H1 (cell line): ENCODE results near the gene DUSP18. TPM values are rescaled to one million over a fixed set of nuclear protein-coding genes. Genes with fewer than 3 reads are reported as not detected.

Experiments used
- CTCF ChIA-PET: fragments of 300-600 bp; sonication (Branson Sonifier 250); formaldehyde crosslinking; loops from one replicate; lab custom pipeline; 2021; ENCODE audit not compliant: partially characterized antibody; lab: Charles Lee
- POLR2A ChIA-PET: fragments of 300-600 bp; sonication (Branson Sonifier 250); formaldehyde crosslinking; loops from one replicate; lab custom pipeline; 2021; ENCODE audit warnings: inconsistent platforms; ENCODE audit not compliant: partially characterized antibody; lab: Charles Lee
- DNase-seq, 2 experiments: peaks; one replicate each; pipeline versions ENCODE4 v3.0.0 to v3.0.0-alpha.2; 2010 to 2022; ENCODE audit warnings: low spot score in 2 of 2, low read depth in 1 of 2, mixed read lengths in 1 of 2
- FAIRE-seq: peaks from 2 replicates; lab custom pipeline; 2011; peaks lifted over from hg19 to GRCh38; lab: Jason Lieb, UNC
- H2AFZ ChIP-seq: 2 replicates; pipeline ENCODE4 v1.8.1; 2012; ENCODE audit warnings: low read length, inconsistent platforms
- H2AK5ac ChIP-seq: 2 replicates; pipeline ENCODE4 v1.6.1; 2013; ENCODE audit warnings: low read depth, low read length
- H2BK120ac ChIP-seq: replicated peaks from 2 replicates; pipeline ENCODE3; 2013; ENCODE audit warnings: low read depth, low read length, inconsistent platforms
- H2BK12ac ChIP-seq: 2 replicates; pipeline ENCODE4 v1.6.1; 2013; ENCODE audit warnings: low read depth, low read length
- H2BK15ac ChIP-seq: 2 replicates; pipeline ENCODE4 v1.6.1; 2013; ENCODE audit warnings: low read length
- H2BK20ac ChIP-seq: 2 replicates; pipeline ENCODE4 v1.6.1; 2013; ENCODE audit warnings: low read length
- H2BK5ac ChIP-seq: 2 replicates; pipeline ENCODE4 v1.6.1; 2013; ENCODE audit warnings: low read depth, low read length
- H3K14ac ChIP-seq: 2 replicates; pipeline ENCODE4 v1.6.1; 2013; ENCODE audit warnings: inconsistent platforms; ENCODE audit not compliant: insufficient read length
- H3K18ac ChIP-seq: 2 replicates; pipeline ENCODE4 v1.6.1; 2013; ENCODE audit warnings: low read length; ENCODE audit errors: extremely low read depth
- H3K23ac ChIP-seq: 2 replicates; pipeline ENCODE4 v1.6.1; 2013; ENCODE audit warnings: inconsistent platforms; ENCODE audit not compliant: insufficient read length
- H3K23me2 ChIP-seq: 2 replicates; pipeline ENCODE4 v1.6.1; 2013; ENCODE audit warnings: low read depth, low read length
- H3K27ac ChIP-seq: 2 replicates; pipeline ENCODE4 v1.6.1; 2011; ENCODE audit warnings: low read depth, low read length, inconsistent platforms
- H3K27me3 ChIP-seq, 4 experiments: replicated peaks in 1 of 4; 1 replicate in 1 of 4; 2 replicates in 3 of 4; pipeline versions ENCODE4 v1.6.1 to v1.8.1; 2011 to 2013; ENCODE audit warnings: low read length in 3 of 4, mild to moderate bottlenecking in 3 of 4, inconsistent platforms in 2 of 4, mixed read lengths in 2 of 4, moderate library complexity in 1 of 4; ENCODE audit not compliant: control insufficient read depth in 3 of 4, insufficient read depth in 3 of 4; ENCODE audit errors: extremely low read depth in 1 of 4
- H3K36me3 ChIP-seq, 4 experiments: 2 replicates each; pipeline versions ENCODE4 v1.6.1 to v1.8.1; 2011 to 2013; ENCODE audit warnings: mild to moderate bottlenecking in 4 of 4, low read length in 3 of 4, moderate library complexity in 2 of 4, control low read depth in 1 of 4, inconsistent platforms in 1 of 4; ENCODE audit not compliant: insufficient read depth in 4 of 4, control insufficient read depth in 2 of 4
- H3K4ac ChIP-seq: replicated peaks from 2 replicates; pipeline ENCODE3; 2013; ENCODE audit warnings: low read length, low read depth, mixed read lengths, inconsistent platforms; ENCODE audit not compliant: insufficient read length
- H3K4me1 ChIP-seq, 4 experiments: replicated peaks in 1 of 4; 1 replicate in 1 of 4; 2 replicates in 3 of 4; pipeline versions ENCODE4 v1.6.1 to v1.8.1; 2011 to 2013; ENCODE audit warnings: low read length in 3 of 4, inconsistent platforms in 2 of 4, mixed read lengths in 1 of 4; ENCODE audit not compliant: insufficient read depth in 4 of 4, control insufficient read depth in 3 of 4
- H3K4me2 ChIP-seq, 2 experiments: 2 replicates each; pipeline versions ENCODE4 v1.6.1 to v1.8.1; 2011 to 2013; ENCODE audit warnings: low read depth in 2 of 2, low read length in 2 of 2, control low read depth in 1 of 2, inconsistent platforms in 1 of 2, mild to moderate bottlenecking in 1 of 2; ENCODE audit not compliant: insufficient read depth in 1 of 2
- H3K4me3 ChIP-seq, 4 experiments: fragments of 200-600, 300-600 bp in 1 of 4; sonication (generic), shearing (Covaris generic), sonication (Bioruptor Twin) in 1 of 4; 2 replicates each; pipeline versions ENCODE4 v1.5.1 to v1.8.1; 2011 to 2016; ENCODE audit warnings: low read length in 4 of 4, low read depth in 3 of 4, control low read depth in 2 of 4, inconsistent platforms in 2 of 4, mild to moderate bottlenecking in 2 of 4, mixed read lengths in 1 of 4, moderate library complexity in 1 of 4; ENCODE audit not compliant: insufficient read depth in 2 of 4; ENCODE audit errors: extremely low read depth in 1 of 4
- H3K56ac ChIP-seq: replicated peaks from 2 replicates; pipeline ENCODE3; 2013; ENCODE audit warnings: low read depth, mild to moderate bottlenecking, mixed read lengths, low read length, inconsistent platforms; ENCODE audit not compliant: insufficient read length
- H3K79me1 ChIP-seq: 2 replicates; pipeline ENCODE4 v1.6.1; 2013; ENCODE audit warnings: low read depth, low read length, control low read depth
- H3K79me2 ChIP-seq, 2 experiments: 2 replicates each; pipeline versions ENCODE4 v1.6.1 to v1.8.1; 2012 to 2013; ENCODE audit warnings: low read length in 2 of 2, mild to moderate bottlenecking in 2 of 2, inconsistent platforms in 1 of 2; ENCODE audit not compliant: insufficient read depth in 2 of 2, control insufficient read depth in 1 of 2
- H3K9ac ChIP-seq, 4 experiments: replicated peaks in 1 of 4; 1 replicate in 1 of 4; 2 replicates in 3 of 4; pipeline versions ENCODE4 v1.6.1 to v1.8.1; 2011 to 2013; ENCODE audit warnings: low read depth in 3 of 4, low read length in 3 of 4, control low read depth in 2 of 4, mild to moderate bottlenecking in 2 of 4, moderate library complexity in 2 of 4, inconsistent platforms in 1 of 4; ENCODE audit errors: extremely low read depth in 1 of 4
- H3K9me3 ChIP-seq, 2 experiments: 2 replicates each; pipeline versions ENCODE4 v1.6.1 to v1.8.1; 2012 to 2013; ENCODE audit warnings: mild to moderate bottlenecking in 2 of 2, moderate library complexity in 2 of 2, control low read depth in 1 of 2, inconsistent platforms in 1 of 2, low read depth in 1 of 2, low read length in 1 of 2, mixed read lengths in 1 of 2; ENCODE audit not compliant: insufficient read depth in 2 of 2
- H4K20me1 ChIP-seq, 2 experiments: replicated peaks in 1 of 2; 2 replicates each; pipeline versions ENCODE3 to v1.8.1; 2011 to 2013; ENCODE audit warnings: inconsistent platforms in 2 of 2, low read length in 2 of 2, mild to moderate bottlenecking in 1 of 2; ENCODE audit not compliant: insufficient read depth in 2 of 2, control insufficient read depth in 1 of 2
- H4K5ac ChIP-seq: 2 replicates; pipeline ENCODE4 v1.6.1; 2013; ENCODE audit warnings: low read length, low read depth, mixed read lengths, inconsistent platforms; ENCODE audit not compliant: insufficient read length
- H4K8ac ChIP-seq: 2 replicates; pipeline ENCODE4 v1.8.0; 2013; ENCODE audit warnings: mild to moderate bottlenecking, moderate library complexity, low read length, inconsistent platforms; ENCODE audit not compliant: insufficient read depth; ENCODE audit errors: extremely low read depth
- H4K91ac ChIP-seq: replicated peaks from 2 replicates; pipeline ENCODE3; 2013; ENCODE audit warnings: low read length, mixed read lengths, inconsistent platforms; ENCODE audit not compliant: insufficient read length
- ASH2L ChIP-seq: fragments of 200-600, 300-600 bp; sonication (generic); IDR thresholded peaks from one replicate; pipeline ENCODE4 v1.7.1; 2017; ENCODE audit warnings: low read length
- BACH1 ChIP-seq: IDR thresholded peaks from 2 replicates; pipeline ENCODE4 v1.6.1; 2012; ENCODE audit warnings: low read length, improper control_type of control experiment
- CHD2 ChIP-seq: IDR thresholded peaks from 2 replicates; pipeline ENCODE4 v1.6.1; 2012; ENCODE audit warnings: low read length, improper control_type of control experiment
- KDM1A ChIP-seq: fragments of 200-600, 300-600 bp; sonication (generic); IDR thresholded peaks from 2 replicates; pipeline ENCODE4 v1.7.1; 2016; ENCODE audit warnings: mild to moderate bottlenecking, low read length, borderline replicate concordance
- KDM4A ChIP-seq: IDR thresholded peaks from one replicate; pipeline ENCODE4 v1.7.1; 2012; ENCODE audit warnings: low read depth, mild to moderate bottlenecking, moderate library complexity, low read length, inconsistent platforms; ENCODE audit not compliant: severe bottlenecking
- POLR2A ChIP-seq, 2 experiments: IDR thresholded peaks; 1 replicate in 1 of 2; 2 replicates in 1 of 2; pipeline ENCODE4 v1.6.1; 2011; ENCODE audit warnings: low read depth in 2 of 2, low read length in 2 of 2, mild to moderate bottlenecking in 2 of 2; ENCODE audit errors: control extremely low read depth in 1 of 2
- SIRT6 ChIP-seq: IDR thresholded peaks from one replicate; pipeline ENCODE4 v1.7.1; 2012; ENCODE audit warnings: low read length, inconsistent platforms
- YY1 ChIP-seq: IDR thresholded peaks from 2 replicates; pipeline ENCODE4 v1.6.1; 2011; ENCODE audit warnings: low read depth, mild to moderate bottlenecking, low read length
- WGBS, 2 experiments: shearing (Covaris generic) in 1 of 2; methylation state at CpG; one replicate each; pipeline versions ENCODE4 v1.1.6 to v1.1.7; 2013 to 2015; ENCODE audit warnings: low lambda C conversion rate in 2 of 2, mixed read lengths in 2 of 2, inconsistent platforms in 1 of 2, low coverage in 1 of 2, missing lambda C conversion rate in 1 of 2; ENCODE audit not compliant: insufficient replicate concordance in 2 of 2, insufficient coverage in 1 of 2, insufficient read length in 1 of 2; ENCODE audit errors: extremely low coverage in 1 of 2, missing lambda C conversion rate in 1 of 2; 5-methylcytosine and 5-hydroxymethylcytosine counted together
- polyA plus RNA-seq, 7 experiments: library from polyadenylated mRNA; depleted of rRNA in 3 of 7; stranded (reverse) in 5 of 7; unstranded in 2 of 7; fragments of >200 nt in 5 of 7; fragments of 200-250 nt in 2 of 7; gene quantifications; 1 replicate in 5 of 7; 2 replicates in 1 of 7; 4 replicates in 1 of 7; pipeline versions ENCODE4 v1.2.1 to v1.2.3, GENCODE V29; 2011 to 2013; ENCODE audit warnings: missing spikeins in 2 of 7, mixed read lengths in 2 of 7
- total RNA-seq: library from RNA; stranded (reverse); fragmentation: NEBNext Ultra II Directional; extraction: Animal tissue kit (Norgen Biotek cat#: 25700); gene quantifications from 2 replicates; pipeline ENCODE4 v1.2.1, GENCODE V29; 2021
- TF ChIP-seq, protein P1 (sequence below): IDR thresholded peaks from 2 replicates; pipeline ENCODE4 v1.6.1; 2012; ENCODE audit warnings: inconsistent platforms

DUSP18 gene
- total and polyA plus RNA-seq, 2 of the 8 experiments (the other 6 are each of a cell fraction or from before 2014, with no cell fraction given), result 2.6 to 7.3 TPM

DNA sequence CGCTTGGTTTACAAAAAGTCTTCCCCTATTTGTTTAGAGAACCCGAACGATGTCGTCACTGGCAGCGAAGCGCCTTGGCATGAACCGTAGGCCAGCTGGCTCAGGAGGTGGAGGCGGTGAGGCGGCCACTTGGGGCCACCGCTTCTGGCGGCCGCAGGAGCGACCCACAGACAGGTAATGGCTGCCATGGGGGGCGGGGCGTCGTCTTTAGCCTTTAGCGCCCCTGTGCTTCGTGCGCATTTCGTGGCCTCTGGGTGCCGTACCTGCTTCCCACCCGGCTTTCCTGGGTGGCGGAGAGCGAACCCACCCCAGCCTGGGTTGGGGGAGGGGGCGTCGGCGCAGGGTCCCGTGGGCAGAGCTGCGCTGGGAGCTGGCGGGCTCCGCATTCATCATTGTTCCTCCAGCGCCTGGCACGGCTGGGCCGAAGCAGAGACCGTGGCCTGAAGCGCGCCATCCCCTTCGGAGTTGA lies 26.5 kb upstream of the DUSP18 start:
- H3K27ac ChIP-seq, result peak overlapping the region; percentile 54; the same call in 1 of the 2 replicates
- peak overlapping the region; percentile 40 to 70 (median 58); a peak in 6 of 7 replicates for H3K9ac ChIP-seq
- CTCF ChIA-PET, result interaction anchor here (1.3 to 3.0 kb wide), 4 partner anchors 10 to 61 kb away, joined by 4 to 16 read pairs (median 8); partner anchors contain the start of gene SLC35E4

More for the DNA sequence above, 26.5 kb upstream of the DUSP18 start:
- Histone ChIP-seq H3K27me3 (peaks cover 0 to 17% (median 14%) of the 10 kb centered on the region in 4 experiments; a peak in 6 of 7 replicates), H3K4ac (peak overlapping the region; percentile 65), H2BK20ac (no peak overlapping the region), H2AFZ (peak overlapping the region; percentile 69; the same call in 1 of the 2 replicates), H4K91ac (peak overlapping the region; percentile 88), H2BK5ac (peak overlapping the region; percentile 52; the same call in 1 of the 2 replicates), H3K4me1 (peaks cover 0 to 6% (median 3%) of the 10 kb centered on the region in 4 experiments; a peak in 4 of 7 replicates), H2BK15ac (no peak overlapping the region; the same call in 1 of the 2 replicates), H4K5ac (peak overlapping the region; percentile 93), H3K79me1 (no peaks in the 10 kb centered on the region), H2BK12ac (peak overlapping the region; percentile 68; the same call in 1 of the 2 replicates), H3K79me2 (no peaks in the 10 kb centered on the region), H4K20me1 (peaks cover 0 to 5% of the 10 kb centered on the region in 2 experiments), H3K36me3 (no peaks in the 10 kb centered on the region), H3K9me3 (no peaks in the 10 kb centered on the region), H3K23ac (no peak overlapping the region), H3K4me3 (peak overlapping the region; percentile 51 to 73 (median 68)), H2BK120ac (no peak overlapping the region), H3K18ac (peak overlapping the region; percentile 97), H3K4me2 (peak overlapping the region; percentile 80 to 85), H3K23me2 (peaks cover 13% of the 10 kb centered on the region; the same call in 1 of the 2 replicates), H4K8ac (peak overlapping the region; percentile 96), H3K56ac (peak overlapping the region; percentile 59), H2AK5ac (no peak overlapping the region), H3K14ac (no peak overlapping the region)
- 2% methylated on average over 35 of the region's 38 CpGs; no CpG with 5 or more reads in 1 of the 2 experiments for WGBS, 2 experiments
- DNase-seq (peak; percentile 13 to 82), FAIRE-seq (no peak)
- TF ChIP-seq CHD2 (no peak), SIRT6 (no peak), KDM4A (peak; percentile 77), POLR2A (IDR thresholded peaks at IDR 0.05; ENCODE audit: control extremely low read depth in 1 of 2, low read depth in 2 of 2, low read length in 2 of 2) (peak in 1 of 2 experiments; percentile 41; a peak in 1 of 3 replicates), ASH2L (peak; percentile 71), YY1 (peak; percentile 91), BACH1 (peak; percentile 56; the same call in 1 of the 2 replicates), KDM1A (no peak)
- TF ChIP-seq, protein P1, sequence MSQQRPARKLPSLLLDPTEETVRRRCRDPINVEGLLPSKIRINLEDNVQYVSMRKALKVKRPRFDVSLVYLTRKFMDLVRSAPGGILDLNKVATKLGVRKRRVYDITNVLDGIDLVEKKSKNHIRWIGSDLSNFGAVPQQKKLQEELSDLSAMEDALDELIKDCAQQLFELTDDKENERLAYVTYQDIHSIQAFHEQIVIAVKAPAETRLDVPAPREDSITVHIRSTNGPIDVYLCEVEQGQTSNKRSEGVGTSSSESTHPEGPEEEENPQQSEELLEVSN, result 0 out of 2 replicates have a peak, but pooled peaks have one; percentile 28
- POLR2A ChIA-PET, result interaction anchor here (1.0 to 2.2 kb wide), 6 partner anchors 10 to 59 kb away, joined by 3 to 8 read pairs (median 5); partner anchors contain the start of genes DUSP18 and SLC35E4
